Measurements from ENCODE around the gene KANSL2. TPM values are rescaled to one million over a fixed set of nuclear protein-coding genes. Genes with fewer than 3 reads are reported as not detected.

Gene KANSL2
- total and polyA plus RNA-seq, 9 of the 15 experiments (the other 6 are each of a cell fraction or from before 2014, with no cell fraction given): 41.1 to 89.8 (median 55.4) TPM

- no peak for TF ChIP-seq BCLAF1 (IDR thresholded peaks at IDR 0.05; ENCODE audit: borderline replicate concordance in 1 of 2, control insufficient read depth in 1 of 2, low read depth in 2 of 2, low read length in 1 of 2)
- no peak for TF ChIP-seq ZNF77 (CRISPR knock-in tag; IDR thresholded peaks at IDR 0.05)
- TF ChIP-seq ADNP (tag; IDR thresholded peaks at IDR 0.05): no peak
- TF ChIP-seq BCL6 (CRISPR knock-in tag; IDR thresholded peaks at IDR 0.05): no peak
- TF ChIP-seq MYNN (IDR thresholded peaks at IDR 0.05): no peak
- TF ChIP-seq MYNN (CRISPR knock-in tag; IDR thresholded peaks at IDR 0.05): no peak
- TF ChIP-seq ZNF76 (CRISPR knock-in tag; IDR thresholded peaks at IDR 0.05; ENCODE audit: borderline replicate concordance): 0 out of 2 replicates have a peak, but pooled peaks have one; percentile 53
- TF ChIP-seq NCOA6 (IDR thresholded peaks at IDR 0.05): no peak
- no peak for TF ChIP-seq MEF2D (tag; conservative IDR thresholded peaks at IDR 0.05; ENCODE audit: low read depth)
- no peak for TF ChIP-seq RCOR1 (IDR thresholded peaks at IDR 0.05; ENCODE audit: borderline replicate concordance in 1 of 2, low read depth in 2 of 2, low read length in 2 of 2)
- no peak for TF ChIP-seq RFX1 (IDR thresholded peaks at IDR 0.05)
- TF ChIP-seq FOXA1 (IDR thresholded peaks at IDR 0.05; ENCODE audit: borderline replicate concordance): no peak
- TF ChIP-seq LEF1 (IDR thresholded peaks at IDR 0.05): no peak
- peak; percentile 75 to 94 (median 93) for TF ChIP-seq YY1 (IDR thresholded peaks at IDR 0.05; ENCODE audit: borderline replicate concordance in 1 of 3, control insufficient read depth in 1 of 3, extremely low read depth in 1 of 3, insufficient read depth in 3 of 3, insufficient read length in 1 of 3, insufficient replicate concordance in 2 of 3, low read depth in 1 of 3, low read length in 2 of 3)
- no peak for TF ChIP-seq SNRNP70 (optimal IDR thresholded peaks at IDR 0.05; ENCODE audit: low read depth, low read length)
- TF ChIP-seq ETV6 (IDR thresholded peaks at IDR 0.05; ENCODE audit: borderline replicate concordance in 1 of 2, low read depth in 2 of 2, low read length in 1 of 2): no peak
- no peak for TF ChIP-seq ETV6 (CRISPR knock-in tag; IDR thresholded peaks at IDR 0.05; ENCODE audit: borderline replicate concordance)
- TF ChIP-seq TCF15 (CRISPR knock-in tag; IDR thresholded peaks at IDR 0.05): no peak
- no peak for TF ChIP-seq ZNF24 (IDR thresholded peaks at IDR 0.05)
- peak; percentile 93; the same call in 1 of the 2 replicates for TF ChIP-seq LCOR (CRISPR knock-in tag; IDR thresholded peaks at IDR 0.05)
- no peak for TF ChIP-seq HES1 (IDR thresholded peaks at IDR 0.05; ENCODE audit: low read depth)
- TF ChIP-seq MEIS2 (IDR thresholded peaks at IDR 0.05; ENCODE audit: partially characterized antibody): peak; percentile 93
- TF ChIP-seq ZNF655 (CRISPR knock-in tag; IDR thresholded peaks at IDR 0.05): no peak
Observed at GRCh38 chr12:48681710-48682532, at the start of gene KANSL2 (continued).

Data from K562 (cell line).